ENCODE data around the gene MORN1.
"Not testable (repeated sequence)": the region's sequence is repeated elsewhere in the genome, so short reads cannot be mapped to it uniquely, and the experiment has no call there.

The MORN1 gene

GRCh38 chr1:2335721-2336455 lies 55.5 kb downstream of the MORN1 start:
- no peak for DNase-seq

DNA sequence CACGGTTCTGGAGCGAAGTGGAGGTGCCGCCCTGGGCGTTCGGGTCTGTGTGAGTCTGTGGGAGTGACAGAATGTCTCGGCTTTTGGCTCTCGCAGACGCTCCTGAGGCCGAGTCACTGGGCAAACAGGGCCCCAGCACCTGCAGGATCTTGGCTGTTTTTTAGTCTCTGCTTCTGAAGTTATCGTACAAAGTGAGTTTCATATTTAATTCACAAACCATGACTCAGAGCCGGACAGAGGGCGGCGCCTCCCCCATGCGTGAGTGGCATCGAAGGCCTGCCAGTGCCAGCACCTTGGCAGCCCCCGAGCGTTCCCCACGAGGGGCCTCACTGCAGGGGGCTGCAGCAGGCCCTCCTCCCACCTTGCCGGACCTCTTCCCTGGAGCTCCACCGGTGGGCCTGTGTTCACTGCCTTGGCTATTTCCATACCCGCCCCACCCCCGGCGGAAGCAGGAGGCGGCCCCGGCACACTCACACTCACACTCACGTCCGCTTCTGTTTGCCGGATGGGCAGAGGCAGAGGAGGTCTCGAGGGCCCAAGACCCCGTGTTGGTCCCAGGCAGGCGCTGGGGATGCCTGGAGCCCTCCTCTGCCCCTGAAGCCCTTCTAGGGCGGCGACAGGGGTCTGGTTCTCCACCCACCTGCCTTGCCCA lies 56.3 kb downstream of the MORN1 start:
- no peak for DNase-seq

DNA sequence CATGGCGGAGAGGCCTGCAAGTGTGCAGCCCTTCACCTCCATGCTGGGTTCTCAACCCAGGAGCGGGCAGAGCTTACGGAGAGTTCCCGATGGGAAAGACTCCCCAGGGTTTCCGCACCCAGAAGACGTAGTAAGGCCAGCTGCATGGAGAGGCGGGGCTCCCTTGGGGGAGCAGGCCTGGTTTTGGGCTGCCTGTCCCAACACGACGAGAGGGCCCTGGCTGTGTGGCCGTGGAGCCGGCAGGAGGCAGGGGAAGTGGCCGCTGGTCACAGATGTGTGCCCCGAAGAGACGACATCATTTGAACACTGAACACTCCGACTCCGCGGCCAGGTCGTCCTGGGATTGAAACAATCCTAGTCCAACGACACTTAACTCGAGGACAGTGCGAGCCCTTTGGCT lies 57.0 kb downstream of the MORN1 start:
- no peak for DNase-seq

- DNase-seq, result not testable (repeated sequence)
These were observed 59.8 kb downstream of the MORN1 start for GRCh38 chr1:2331580-2331979.

GRCh38 chr1:2331200-2331544 lies 60.2 kb downstream of the MORN1 start:
- DNase-seq, result no peak

- no peak for DNase-seq
These were observed 60.7 kb downstream of the MORN1 start for GRCh38 chr1:2330519-2331199.

- DNase-seq, result no peak
These were observed 61.3 kb downstream of the MORN1 start for GRCh38 chr1:2330035-2330434.

GRCh38 chr1:2328676-2329455 lies 62.5 kb downstream of the MORN1 start:
- DNase-seq, result no peak

DNA sequence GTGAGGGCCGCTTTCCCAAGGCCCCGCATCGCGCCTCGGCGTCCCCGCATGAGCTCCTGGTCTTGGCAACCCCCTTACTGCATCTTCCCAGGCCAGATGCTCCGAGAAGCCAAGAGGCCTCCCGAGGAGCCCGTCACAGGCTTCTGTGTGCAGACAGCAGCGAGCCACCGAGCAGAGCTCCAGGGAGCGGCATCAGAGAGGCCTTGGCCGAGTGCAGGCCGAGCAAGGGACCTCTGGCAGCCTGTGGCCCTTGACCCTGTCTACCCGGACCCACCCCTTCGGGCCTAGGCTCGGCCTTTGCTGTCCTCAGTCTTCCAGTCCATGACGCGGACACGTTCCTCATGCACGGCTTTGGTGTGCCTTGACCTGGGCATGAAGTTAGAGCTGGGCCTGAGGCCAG lies 63.5 kb downstream of the MORN1 start:
- DNase-seq, result no peak

GRCh38 chr1:2327162-2327561 lies 64.2 kb downstream of the MORN1 start:
- not testable (repeated sequence) for DNase-seq

DNA sequence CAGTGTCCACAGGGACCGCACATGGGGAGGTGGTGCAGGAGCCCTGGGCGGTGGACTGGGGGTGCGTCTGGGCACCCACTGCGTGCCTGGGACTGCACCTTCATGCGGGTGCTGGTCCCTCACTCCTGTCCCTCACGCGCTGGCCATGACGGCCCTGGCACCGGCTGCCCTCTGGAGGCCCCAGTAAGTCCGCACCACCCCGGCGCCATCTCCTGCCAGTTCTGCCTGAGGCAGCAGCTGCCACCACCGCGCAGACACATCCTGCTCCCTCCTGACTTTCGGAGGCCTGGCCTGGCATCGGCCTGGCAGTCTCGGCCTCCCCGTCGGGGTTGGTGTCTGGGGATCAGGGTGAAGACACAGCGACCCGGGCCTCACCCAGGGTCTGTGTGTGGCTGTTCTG lies 64.8 kb downstream of the MORN1 start:
- no peak for DNase-seq

DNA sequence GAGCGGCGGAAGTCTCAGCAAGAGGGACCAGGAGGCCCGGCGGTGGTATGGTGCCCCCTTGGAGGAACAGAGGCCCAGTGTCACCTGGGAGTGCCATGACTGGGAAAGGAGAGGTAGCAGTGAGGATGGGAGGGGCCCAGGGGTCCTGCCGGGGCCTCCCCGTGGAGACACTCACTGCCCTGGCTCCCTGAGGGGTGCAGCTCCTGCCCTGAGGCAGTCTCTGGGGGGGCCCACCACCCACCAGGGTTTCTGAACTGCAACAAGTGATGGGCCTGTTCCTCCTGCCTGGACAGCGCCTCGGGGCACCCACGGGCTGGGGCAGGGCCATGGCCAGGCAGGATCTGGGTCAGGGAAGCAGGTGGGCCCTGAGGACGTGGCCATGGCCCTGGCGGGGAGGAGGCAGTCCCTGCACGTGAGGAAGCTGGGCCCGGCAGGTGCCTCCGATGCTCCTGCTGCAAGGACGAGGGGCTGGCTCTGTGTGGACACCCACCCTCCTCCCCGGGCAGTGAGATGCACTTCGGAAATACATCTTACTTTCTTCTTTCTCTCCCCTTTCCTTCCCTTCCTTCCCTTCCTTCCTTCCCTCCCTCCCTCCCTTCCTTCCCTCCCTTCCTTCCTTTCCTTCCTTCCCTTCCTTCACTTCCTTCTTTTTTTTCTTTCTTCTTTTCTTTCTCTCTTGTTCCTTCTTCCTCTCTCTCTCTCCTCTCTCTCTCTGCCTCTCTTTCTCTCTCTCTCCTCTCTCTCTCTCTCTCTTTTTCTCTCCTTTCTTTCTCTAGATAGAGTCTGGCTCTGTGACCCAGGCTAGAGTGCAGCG lies 66.6 kb downstream of the MORN1 start:
- no peak for DNase-seq

DNA sequence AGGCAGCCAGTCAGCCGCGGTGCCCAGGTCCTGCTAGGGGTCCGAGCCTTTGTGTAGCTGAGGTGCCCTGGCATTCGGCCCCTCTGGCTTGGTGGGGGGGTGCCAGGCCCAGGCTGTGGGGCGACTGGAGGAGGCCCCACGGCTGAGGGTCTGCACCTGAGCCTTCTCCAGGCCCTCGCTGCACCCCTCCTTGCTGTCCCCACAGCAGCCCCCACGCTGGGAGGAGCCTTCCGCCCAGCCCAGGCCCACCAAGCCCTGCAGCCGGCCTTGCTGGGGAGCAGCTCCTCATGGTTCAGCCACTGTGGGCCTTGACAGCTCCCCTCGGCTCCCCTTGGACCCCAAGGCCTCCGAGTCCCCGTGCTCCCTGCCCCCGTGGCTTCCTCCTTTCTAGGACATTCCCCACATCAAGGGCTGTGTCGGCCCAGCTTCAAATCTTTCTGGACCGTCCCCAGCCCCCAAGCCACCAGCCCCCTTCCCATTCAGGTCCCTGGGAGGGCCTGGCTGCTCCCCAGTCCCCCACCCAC lies 67.8 kb downstream of the MORN1 start:
- no peak for DNase-seq

DNA sequence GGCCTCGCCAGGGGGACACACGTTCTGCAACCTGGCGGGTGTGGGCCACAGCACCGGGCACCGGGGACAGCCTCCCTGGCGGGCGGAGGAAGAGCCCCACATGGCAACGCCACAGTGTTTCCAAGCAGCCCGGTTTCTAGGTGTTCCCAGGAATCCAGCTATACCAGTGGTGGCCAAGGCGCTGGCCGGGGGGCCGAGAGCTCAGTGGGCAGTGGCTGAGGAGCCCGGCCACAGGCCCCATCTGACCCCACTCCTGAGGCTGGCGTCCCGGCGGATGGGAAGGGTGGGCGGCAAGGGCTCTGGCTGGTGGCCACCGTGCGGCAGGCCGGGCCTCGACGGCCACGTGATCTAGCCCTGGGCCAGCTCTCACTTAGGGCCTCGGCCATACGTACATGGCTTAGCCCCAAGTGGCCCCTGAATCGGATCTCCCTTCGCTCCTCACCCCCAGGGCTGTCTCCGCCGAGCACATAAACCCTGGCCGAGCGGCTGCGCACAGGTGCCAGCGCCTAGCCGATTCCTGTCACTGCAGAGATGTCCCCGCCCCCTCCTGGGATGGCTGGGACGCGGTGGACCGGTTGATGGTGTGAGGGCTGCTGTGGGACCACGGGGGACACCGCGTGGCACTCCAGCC lies 68.7 kb downstream of the MORN1 start:
- no peak for DNase-seq

DNA sequence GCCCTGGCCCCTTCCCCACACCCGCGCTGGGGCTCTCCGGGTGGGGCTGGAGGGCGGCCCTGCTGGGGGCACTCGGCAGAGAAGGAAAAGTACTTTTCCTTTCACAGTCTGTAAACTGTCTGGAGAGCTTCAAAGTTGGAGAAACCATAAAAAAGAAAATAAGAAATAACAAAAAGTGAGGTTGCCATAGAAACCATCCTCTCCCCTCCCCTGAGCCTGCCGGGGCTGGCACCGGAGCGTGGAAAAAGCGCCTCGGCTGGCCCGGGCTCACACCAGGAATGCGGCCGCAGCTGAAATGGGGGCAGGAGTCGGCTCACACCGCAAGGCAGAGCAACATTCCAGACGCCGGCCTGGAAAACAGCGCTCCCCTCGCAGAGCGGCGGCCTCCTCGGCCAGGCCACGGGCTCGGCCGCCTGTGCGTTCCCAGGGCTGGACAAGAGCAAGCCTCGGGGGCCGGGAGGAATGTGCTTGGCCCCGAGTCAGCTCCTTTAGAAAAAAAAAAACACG lies 69.2 kb downstream of the MORN1 start:
- DNase-seq, result no peak

DNA sequence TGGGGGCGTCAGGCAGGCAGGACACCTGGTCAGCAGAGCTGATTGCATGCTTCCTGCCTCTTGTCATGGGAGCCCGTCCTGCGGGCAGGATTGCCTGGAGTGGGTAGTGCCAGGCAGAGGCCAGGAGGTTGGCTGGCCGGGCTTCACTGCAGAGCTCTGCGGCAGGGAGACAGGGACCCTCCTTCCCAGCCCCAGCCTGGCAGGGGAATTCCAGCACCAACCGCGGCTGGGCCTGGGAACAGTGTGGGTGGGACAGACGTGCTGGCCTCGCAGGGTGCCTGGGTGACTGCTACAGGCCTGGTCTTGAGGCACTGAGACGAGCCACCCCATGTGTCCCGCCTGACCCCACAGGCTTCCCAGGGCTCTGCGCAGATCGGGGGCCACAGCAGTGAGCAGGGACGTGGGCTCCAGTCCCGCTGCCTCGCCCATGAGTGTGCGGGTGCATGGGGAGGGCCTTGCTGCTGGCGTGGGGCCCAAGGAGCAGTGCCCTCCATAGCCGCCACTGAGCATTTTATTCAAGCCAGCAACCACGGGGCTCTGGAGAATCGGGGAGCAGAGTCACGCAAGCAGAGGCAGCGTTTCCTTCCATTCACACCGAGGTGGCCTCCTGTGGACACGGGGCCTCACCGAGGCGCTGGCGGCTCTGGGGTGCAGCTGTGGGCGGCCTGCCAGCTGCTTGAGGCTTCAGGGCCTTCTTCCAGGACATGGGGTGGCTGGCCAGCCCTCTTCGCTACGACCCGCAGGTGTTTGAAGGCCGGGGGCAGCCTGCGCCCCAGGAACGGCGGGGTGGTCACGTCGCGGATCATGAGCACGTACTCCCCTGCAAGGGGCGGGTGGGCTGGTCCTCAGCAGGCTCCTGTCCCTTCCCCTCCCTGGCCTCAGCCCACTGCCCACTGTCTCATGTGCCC lies 70.3 kb downstream of the MORN1 start:
- DNase-seq, result no peak

DNA sequence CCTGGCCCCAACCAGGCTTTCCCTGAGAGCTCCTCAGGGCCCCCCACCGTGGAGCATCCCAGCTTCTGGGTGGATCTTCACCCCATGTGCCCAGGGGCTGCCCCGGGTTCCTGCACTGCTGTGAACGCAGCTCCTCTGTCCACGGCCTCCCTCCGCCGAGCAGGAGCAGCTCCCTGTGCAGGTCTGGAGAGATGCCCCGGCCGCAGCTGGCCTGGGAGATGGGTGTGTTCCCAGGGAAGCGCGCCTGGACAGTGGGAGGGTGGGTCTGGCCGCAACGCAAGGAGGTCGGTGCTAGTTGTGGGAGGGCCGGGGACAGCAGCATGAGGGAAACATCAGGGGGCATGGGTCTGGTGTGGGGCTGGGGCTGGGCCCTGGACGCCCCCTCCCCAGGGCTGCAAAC lies 71.3 kb downstream of the MORN1 start:
- DNase-seq, result no peak

DNA sequence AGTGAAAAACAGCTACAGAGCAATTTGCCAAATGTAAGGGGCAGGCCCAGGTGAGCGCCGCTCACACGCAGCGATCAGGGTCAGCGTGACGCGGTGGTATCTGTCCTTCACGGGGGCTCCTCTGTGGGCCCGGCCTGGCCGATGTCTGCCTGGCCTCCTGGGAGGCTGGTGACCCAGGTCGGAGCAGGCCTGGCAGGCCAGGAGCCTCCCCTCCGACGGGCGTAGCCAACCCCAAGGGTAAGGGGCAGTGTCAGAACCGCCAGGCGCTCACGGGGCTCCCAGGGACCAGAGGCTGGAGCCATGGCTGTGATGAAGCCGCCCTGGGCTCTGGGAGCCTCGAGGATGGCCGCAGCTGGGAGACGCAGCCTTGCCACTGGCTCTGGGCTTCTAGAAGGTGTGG lies 72.1 kb downstream of the MORN1 start:
- no peak for DNase-seq

DNA sequence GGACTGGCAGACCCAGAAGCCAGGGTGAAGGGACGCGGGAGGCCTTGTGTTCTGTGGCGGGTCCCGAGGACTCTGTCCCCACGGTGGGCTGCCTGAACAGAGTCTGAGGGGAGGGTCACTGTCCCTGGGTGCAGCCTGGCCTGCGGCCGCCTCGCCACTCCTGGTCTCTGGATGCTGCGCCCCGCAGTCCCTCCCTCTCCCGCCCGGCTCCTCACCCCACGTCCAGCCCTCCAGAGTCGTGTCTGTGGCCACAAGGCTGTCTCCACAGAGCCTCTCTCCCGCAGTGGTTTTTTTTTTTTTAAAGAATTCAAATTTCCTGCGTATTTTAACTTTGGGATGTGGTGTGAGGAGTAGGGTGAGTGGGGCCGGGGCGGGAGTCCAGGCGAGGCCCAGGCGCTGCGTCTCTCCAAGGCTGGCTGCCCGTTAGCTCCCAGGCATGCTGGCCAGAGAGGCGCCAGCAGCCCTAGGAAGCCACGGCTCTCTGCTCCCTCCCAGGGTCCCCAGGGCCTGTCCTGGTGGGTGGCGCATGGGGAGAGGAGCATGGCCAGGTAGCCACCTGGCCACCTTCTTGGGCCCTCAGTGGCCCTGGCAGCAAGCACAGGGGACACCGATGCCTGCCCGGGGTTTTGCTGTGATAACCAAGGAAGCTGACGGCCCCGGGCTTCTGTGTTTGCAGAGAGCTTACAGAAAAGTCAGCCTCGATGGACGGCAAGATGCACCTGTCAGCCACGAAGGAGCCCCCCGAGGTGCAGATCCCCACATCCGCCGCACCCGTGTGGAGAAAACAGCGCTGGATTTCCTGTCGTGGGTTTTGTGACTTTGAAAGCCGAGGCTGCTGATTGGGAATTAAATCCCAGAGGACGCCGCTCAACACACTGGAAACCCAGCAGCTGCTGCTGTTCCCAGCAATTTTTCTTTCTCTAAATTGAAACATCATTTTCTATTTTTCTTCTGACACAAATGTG lies 72.8 kb downstream of the MORN1 start:
- DNase-seq, result no peak

All from activated CD4-positive, alpha-beta T cell treated with anti-CD3 and anti-CD28 coated beads for 4 hours (primary cell).